H1 (cell line): ENCODE results near the gene SPOCD1. TPM values are rescaled to one million over a fixed set of nuclear protein-coding genes. Genes with fewer than 3 reads are reported as not detected.
A peak's percentile ranks its signal among the peaks of the same experiment; 100 is the strongest.

ENCODE experiments used
- CTCF ChIA-PET: fragments of 300-600 bp; sonication (Branson Sonifier 250); formaldehyde crosslinking; loops from one replicate; lab custom pipeline; 2021; ENCODE audit not compliant: partially characterized antibody; lab: Charles Lee
- POLR2A ChIA-PET: fragments of 300-600 bp; sonication (Branson Sonifier 250); formaldehyde crosslinking; loops from one replicate; lab custom pipeline; 2021; ENCODE audit warnings: inconsistent platforms; ENCODE audit not compliant: partially characterized antibody; lab: Charles Lee
- DNase-seq, 2 experiments: peaks; one replicate each; pipeline versions ENCODE4 v3.0.0 to v3.0.0-alpha.2; 2010 to 2022; ENCODE audit warnings: low spot score in 2 of 2, low read depth in 1 of 2, mixed read lengths in 1 of 2
- FAIRE-seq: peaks from 2 replicates; lab custom pipeline; 2011; peaks lifted over from hg19 to GRCh38; lab: Jason Lieb, UNC
- H2AFZ ChIP-seq: 2 replicates; pipeline ENCODE4 v1.8.1; 2012; ENCODE audit warnings: low read length, inconsistent platforms
- H2AK5ac ChIP-seq: 2 replicates; pipeline ENCODE4 v1.6.1; 2013; ENCODE audit warnings: low read depth, low read length
- H2BK120ac ChIP-seq: replicated peaks from 2 replicates; pipeline ENCODE3; 2013; ENCODE audit warnings: low read depth, low read length, inconsistent platforms
- H2BK12ac ChIP-seq: 2 replicates; pipeline ENCODE4 v1.6.1; 2013; ENCODE audit warnings: low read depth, low read length
- H2BK15ac ChIP-seq: 2 replicates; pipeline ENCODE4 v1.6.1; 2013; ENCODE audit warnings: low read length
- H2BK20ac ChIP-seq: 2 replicates; pipeline ENCODE4 v1.6.1; 2013; ENCODE audit warnings: low read length
- H2BK5ac ChIP-seq: 2 replicates; pipeline ENCODE4 v1.6.1; 2013; ENCODE audit warnings: low read depth, low read length
- H3K14ac ChIP-seq: 2 replicates; pipeline ENCODE4 v1.6.1; 2013; ENCODE audit warnings: inconsistent platforms; ENCODE audit not compliant: insufficient read length
- H3K18ac ChIP-seq: 2 replicates; pipeline ENCODE4 v1.6.1; 2013; ENCODE audit warnings: low read length; ENCODE audit errors: extremely low read depth
- H3K23ac ChIP-seq: 2 replicates; pipeline ENCODE4 v1.6.1; 2013; ENCODE audit warnings: inconsistent platforms; ENCODE audit not compliant: insufficient read length
- H3K23me2 ChIP-seq: 2 replicates; pipeline ENCODE4 v1.6.1; 2013; ENCODE audit warnings: low read depth, low read length
- H3K27ac ChIP-seq: 2 replicates; pipeline ENCODE4 v1.6.1; 2011; ENCODE audit warnings: low read depth, low read length, inconsistent platforms
- H3K27me3 ChIP-seq, 4 experiments: replicated peaks in 1 of 4; 1 replicate in 1 of 4; 2 replicates in 3 of 4; pipeline versions ENCODE4 v1.6.1 to v1.8.1; 2011 to 2013; ENCODE audit warnings: low read length in 3 of 4, mild to moderate bottlenecking in 3 of 4, inconsistent platforms in 2 of 4, mixed read lengths in 2 of 4, moderate library complexity in 1 of 4; ENCODE audit not compliant: control insufficient read depth in 3 of 4, insufficient read depth in 3 of 4; ENCODE audit errors: extremely low read depth in 1 of 4
- H3K36me3 ChIP-seq, 4 experiments: 2 replicates each; pipeline versions ENCODE4 v1.6.1 to v1.8.1; 2011 to 2013; ENCODE audit warnings: mild to moderate bottlenecking in 4 of 4, low read length in 3 of 4, moderate library complexity in 2 of 4, control low read depth in 1 of 4, inconsistent platforms in 1 of 4; ENCODE audit not compliant: insufficient read depth in 4 of 4, control insufficient read depth in 2 of 4
- H3K4ac ChIP-seq: replicated peaks from 2 replicates; pipeline ENCODE3; 2013; ENCODE audit warnings: low read length, low read depth, mixed read lengths, inconsistent platforms; ENCODE audit not compliant: insufficient read length
- H3K4me1 ChIP-seq, 4 experiments: replicated peaks in 1 of 4; 1 replicate in 1 of 4; 2 replicates in 3 of 4; pipeline versions ENCODE4 v1.6.1 to v1.8.1; 2011 to 2013; ENCODE audit warnings: low read length in 3 of 4, inconsistent platforms in 2 of 4, mixed read lengths in 1 of 4; ENCODE audit not compliant: insufficient read depth in 4 of 4, control insufficient read depth in 3 of 4
- H3K4me2 ChIP-seq, 2 experiments: 2 replicates each; pipeline versions ENCODE4 v1.6.1 to v1.8.1; 2011 to 2013; ENCODE audit warnings: low read depth in 2 of 2, low read length in 2 of 2, control low read depth in 1 of 2, inconsistent platforms in 1 of 2, mild to moderate bottlenecking in 1 of 2; ENCODE audit not compliant: insufficient read depth in 1 of 2
- H3K4me3 ChIP-seq, 4 experiments: fragments of 200-600, 300-600 bp in 1 of 4; sonication (generic), shearing (Covaris generic), sonication (Bioruptor Twin) in 1 of 4; 2 replicates each; pipeline versions ENCODE4 v1.5.1 to v1.8.1; 2011 to 2016; ENCODE audit warnings: low read length in 4 of 4, low read depth in 3 of 4, control low read depth in 2 of 4, inconsistent platforms in 2 of 4, mild to moderate bottlenecking in 2 of 4, mixed read lengths in 1 of 4, moderate library complexity in 1 of 4; ENCODE audit not compliant: insufficient read depth in 2 of 4; ENCODE audit errors: extremely low read depth in 1 of 4
- H3K56ac ChIP-seq: replicated peaks from 2 replicates; pipeline ENCODE3; 2013; ENCODE audit warnings: low read depth, mild to moderate bottlenecking, mixed read lengths, low read length, inconsistent platforms; ENCODE audit not compliant: insufficient read length
- H3K79me1 ChIP-seq: 2 replicates; pipeline ENCODE4 v1.6.1; 2013; ENCODE audit warnings: low read depth, low read length, control low read depth
- H3K79me2 ChIP-seq, 2 experiments: 2 replicates each; pipeline versions ENCODE4 v1.6.1 to v1.8.1; 2012 to 2013; ENCODE audit warnings: low read length in 2 of 2, mild to moderate bottlenecking in 2 of 2, inconsistent platforms in 1 of 2; ENCODE audit not compliant: insufficient read depth in 2 of 2, control insufficient read depth in 1 of 2
- H3K9ac ChIP-seq, 4 experiments: replicated peaks in 1 of 4; 1 replicate in 1 of 4; 2 replicates in 3 of 4; pipeline versions ENCODE4 v1.6.1 to v1.8.1; 2011 to 2013; ENCODE audit warnings: low read depth in 3 of 4, low read length in 3 of 4, control low read depth in 2 of 4, mild to moderate bottlenecking in 2 of 4, moderate library complexity in 2 of 4, inconsistent platforms in 1 of 4; ENCODE audit errors: extremely low read depth in 1 of 4
- H3K9me3 ChIP-seq, 2 experiments: 2 replicates each; pipeline versions ENCODE4 v1.6.1 to v1.8.1; 2012 to 2013; ENCODE audit warnings: mild to moderate bottlenecking in 2 of 2, moderate library complexity in 2 of 2, control low read depth in 1 of 2, inconsistent platforms in 1 of 2, low read depth in 1 of 2, low read length in 1 of 2, mixed read lengths in 1 of 2; ENCODE audit not compliant: insufficient read depth in 2 of 2
- H4K20me1 ChIP-seq, 2 experiments: replicated peaks in 1 of 2; 2 replicates each; pipeline versions ENCODE3 to v1.8.1; 2011 to 2013; ENCODE audit warnings: inconsistent platforms in 2 of 2, low read length in 2 of 2, mild to moderate bottlenecking in 1 of 2; ENCODE audit not compliant: insufficient read depth in 2 of 2, control insufficient read depth in 1 of 2
- H4K5ac ChIP-seq: 2 replicates; pipeline ENCODE4 v1.6.1; 2013; ENCODE audit warnings: low read length, low read depth, mixed read lengths, inconsistent platforms; ENCODE audit not compliant: insufficient read length
- H4K8ac ChIP-seq: 2 replicates; pipeline ENCODE4 v1.8.0; 2013; ENCODE audit warnings: mild to moderate bottlenecking, moderate library complexity, low read length, inconsistent platforms; ENCODE audit not compliant: insufficient read depth; ENCODE audit errors: extremely low read depth
- H4K91ac ChIP-seq: replicated peaks from 2 replicates; pipeline ENCODE3; 2013; ENCODE audit warnings: low read length, mixed read lengths, inconsistent platforms; ENCODE audit not compliant: insufficient read length
- CBX5 ChIP-seq: fragments of 300-800, 300-1000 bp; sonication (generic); IDR thresholded peaks from 2 replicates; pipeline ENCODE4 v1.7.1; 2016; ENCODE audit warnings: antibody characterized with exemption, low read length, low read depth
- CBX8 ChIP-seq: fragments of 300-800, 300-1000 bp; sonication (generic); IDR thresholded peaks from 2 replicates; pipeline ENCODE4 v1.7.1; 2016; ENCODE audit warnings: low read depth, low read length, borderline replicate concordance
- CHD2 ChIP-seq: IDR thresholded peaks from 2 replicates; pipeline ENCODE4 v1.6.1; 2012; ENCODE audit warnings: low read length, improper control_type of control experiment
- E2F6 ChIP-seq: IDR thresholded peaks from 2 replicates; pipeline ENCODE4 v1.6.1; 2012; ENCODE audit warnings: inconsistent platforms
- JUND ChIP-seq: IDR thresholded peaks from 2 replicates; pipeline ENCODE4 v1.6.1; 2011; ENCODE audit warnings: mild to moderate bottlenecking, improper control_type of control experiment, low read length
- NRF1 ChIP-seq: IDR thresholded peaks from 2 replicates; pipeline ENCODE4 v1.6.1; 2011; ENCODE audit warnings: mild to moderate bottlenecking, low read depth, low read length, improper control_type of control experiment
- POLR2A ChIP-seq, 2 experiments: IDR thresholded peaks; 1 replicate in 1 of 2; 2 replicates in 1 of 2; pipeline ENCODE4 v1.6.1; 2011; ENCODE audit warnings: low read depth in 2 of 2, low read length in 2 of 2, mild to moderate bottlenecking in 2 of 2; ENCODE audit errors: control extremely low read depth in 1 of 2
- SIX5 ChIP-seq: IDR thresholded peaks from 2 replicates; pipeline ENCODE4 v1.6.1; 2011; ENCODE audit warnings: mild to moderate bottlenecking, low read depth, low read length
- SRF ChIP-seq: IDR thresholded peaks from 2 replicates; pipeline ENCODE4 v1.6.1; 2011; ENCODE audit warnings: mild to moderate bottlenecking, low read depth, low read length, moderate library complexity
- TAF7 ChIP-seq: optimal IDR thresholded peaks from 2 replicates; pipeline ENCODE3; 2011; ENCODE audit warnings: low read depth, mild to moderate bottlenecking, inconsistent platforms, low read length, moderate library complexity, borderline replicate concordance
- TEAD4 ChIP-seq: IDR thresholded peaks from 2 replicates; pipeline ENCODE4 v1.6.1; 2012; ENCODE audit warnings: low read depth, low read length, inconsistent platforms, mixed read lengths
- WGBS, 2 experiments: shearing (Covaris generic) in 1 of 2; methylation state at CpG; one replicate each; pipeline versions ENCODE4 v1.1.6 to v1.1.7; 2013 to 2015; ENCODE audit warnings: low lambda C conversion rate in 2 of 2, mixed read lengths in 2 of 2, inconsistent platforms in 1 of 2, low coverage in 1 of 2, missing lambda C conversion rate in 1 of 2; ENCODE audit not compliant: insufficient replicate concordance in 2 of 2, insufficient coverage in 1 of 2, insufficient read length in 1 of 2; ENCODE audit errors: extremely low coverage in 1 of 2, missing lambda C conversion rate in 1 of 2; 5-methylcytosine and 5-hydroxymethylcytosine counted together
- polyA plus RNA-seq, 7 experiments: library from polyadenylated mRNA; depleted of rRNA in 3 of 7; stranded (reverse) in 5 of 7; unstranded in 2 of 7; fragments of >200 nt in 5 of 7; fragments of 200-250 nt in 2 of 7; gene quantifications; 1 replicate in 5 of 7; 2 replicates in 1 of 7; 4 replicates in 1 of 7; pipeline versions ENCODE4 v1.2.1 to v1.2.3, GENCODE V29; 2011 to 2013; ENCODE audit warnings: missing spikeins in 2 of 7, mixed read lengths in 2 of 7
- total RNA-seq: library from RNA; stranded (reverse); fragmentation: NEBNext Ultra II Directional; extraction: Animal tissue kit (Norgen Biotek cat#: 25700); gene quantifications from 2 replicates; pipeline ENCODE4 v1.2.1, GENCODE V29; 2021

Gene SPOCD1
- total and polyA plus RNA-seq, 2 of the 8 experiments (the other 6 are each of a cell fraction or from before 2014, with no cell fraction given) = 1.8 to 2.9 TPM

DNA sequence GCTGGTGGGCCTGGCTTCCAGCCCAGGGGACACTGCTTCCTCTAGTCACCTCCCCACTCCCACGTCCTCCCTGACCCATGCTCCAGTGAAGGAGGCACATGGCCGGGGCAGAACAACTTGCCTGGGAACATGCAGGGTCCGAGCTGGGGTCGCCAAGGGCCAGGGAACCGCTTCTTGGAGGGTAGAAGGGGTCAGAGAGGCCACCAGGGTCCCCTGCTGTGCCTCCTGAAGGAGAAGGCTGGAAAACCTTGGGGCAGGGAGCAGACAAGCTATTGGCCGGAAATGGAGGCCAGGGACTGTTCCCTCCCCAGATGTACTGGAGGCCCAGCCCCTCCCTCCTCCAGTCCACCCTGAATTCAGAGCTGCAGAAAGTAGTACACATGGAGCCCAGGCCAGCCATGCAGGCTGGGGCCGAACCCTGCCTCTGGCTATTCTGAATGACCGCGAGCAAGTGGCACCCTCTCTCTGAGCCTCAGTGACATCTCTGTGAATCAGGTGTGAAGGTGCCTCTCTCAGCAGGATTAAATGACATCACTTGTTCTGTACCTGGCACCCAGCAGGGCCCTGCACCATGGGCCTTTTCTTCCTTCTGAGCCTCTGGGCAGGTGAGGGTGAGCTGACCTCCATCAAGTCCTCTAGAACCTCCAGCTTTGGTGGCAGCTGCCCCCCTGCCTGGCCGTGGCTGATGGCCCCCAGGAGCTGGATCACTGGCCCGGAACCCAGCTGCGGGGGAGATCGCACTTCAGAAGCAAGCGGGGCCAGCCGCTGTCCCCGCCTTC, 15.7 kb downstream of the SPOCD1 start:
- H4K91ac ChIP-seq = peak overlapping the region; percentile 83
- no peak overlapping the region; a peak in 1 of 4 replicates for H3K4me2 ChIP-seq
- H2BK12ac ChIP-seq = peak overlapping the region; percentile 34; the same call in 1 of the 2 replicates
- no peak overlapping the region for H4K8ac ChIP-seq
- TF ChIP-seq CHD2 = no peak
- no peak for TF ChIP-seq CBX8
- no peak for TF ChIP-seq NRF1
- no peak for TF ChIP-seq E2F6
- no peak for TF ChIP-seq JUND
- no peak for TF ChIP-seq POLR2A (IDR thresholded peaks at IDR 0.05; ENCODE audit: control extremely low read depth in 1 of 2, low read depth in 2 of 2, low read length in 2 of 2)
- TF ChIP-seq TAF7 = no peak
- no peak for TF ChIP-seq SIX5
- no peak for TF ChIP-seq TEAD4
- TF ChIP-seq CBX5 = no peak
- no peak for TF ChIP-seq SRF
- no peaks in the 10 kb centered on the region for H4K20me1 ChIP-seq
- no peak overlapping the region for H3K4me3 ChIP-seq
- H3K56ac ChIP-seq = no peak overlapping the region
- H3K23me2 ChIP-seq = no peaks in the 10 kb centered on the region; the same call in 1 of the 2 replicates
- no peaks in the 10 kb centered on the region for H3K79me1 ChIP-seq
- no peak overlapping the region for H2BK120ac ChIP-seq
- no peak overlapping the region for H2BK20ac ChIP-seq
- FAIRE-seq (no peak), DNase-seq (no peak)
- no peak overlapping the region for H2AK5ac ChIP-seq
- H3K23ac ChIP-seq = no peak overlapping the region
- no peak overlapping the region for H2BK5ac ChIP-seq
- H3K36me3 ChIP-seq = no peaks in the 10 kb centered on the region
- H2BK15ac ChIP-seq = 0 out of 2 replicates have a peak overlapping the region, but pooled peaks have one; percentile 97
- no peak overlapping the region for H2AFZ ChIP-seq
- H3K27me3 ChIP-seq = peaks cover 0 to 3% (median 0%) of the 10 kb centered on the region in 4 experiments; a peak in 2 of 7 replicates
- no peak overlapping the region for H3K14ac ChIP-seq
- ChIA-PET CTCF (interaction anchor here (1.2 to 5.5 kb wide), 6 partner anchors 10 to 164 kb away, joined by 3 to 44 read pairs (median 6); partner anchors contain the start of gene SPOCD1), POLR2A (interaction anchor here (0.6 to 1.7 kb wide), 5 partner anchors 13 to 964 kb away, joined by 3 to 6 read pairs (median 4); no protein-coding TSS in a partner anchor)
- H3K9ac ChIP-seq = no peak overlapping the region
- H3K9me3 ChIP-seq = no peaks in the 10 kb centered on the region
- H3K18ac ChIP-seq = peak overlapping the region; percentile 32; the same call in 1 of the 2 replicates
- no peaks in the 10 kb centered on the region for H3K79me2 ChIP-seq
- H3K27ac ChIP-seq = no peak overlapping the region
- 91% methylated on average over 16 of the region's 16 CpGs; no CpG with 5 or more reads in 1 of the 2 experiments for WGBS, 2 experiments
- peak overlapping the region; percentile 32 for H3K4ac ChIP-seq
- H3K4me1 ChIP-seq = peaks cover 0 to 16% (median 8%) of the 10 kb centered on the region in 4 experiments; a peak in 5 of 7 replicates
- no peak overlapping the region for H4K5ac ChIP-seq
